ENCODE results near the gene UBE2E2.

UBE2E2 gene

DNA sequence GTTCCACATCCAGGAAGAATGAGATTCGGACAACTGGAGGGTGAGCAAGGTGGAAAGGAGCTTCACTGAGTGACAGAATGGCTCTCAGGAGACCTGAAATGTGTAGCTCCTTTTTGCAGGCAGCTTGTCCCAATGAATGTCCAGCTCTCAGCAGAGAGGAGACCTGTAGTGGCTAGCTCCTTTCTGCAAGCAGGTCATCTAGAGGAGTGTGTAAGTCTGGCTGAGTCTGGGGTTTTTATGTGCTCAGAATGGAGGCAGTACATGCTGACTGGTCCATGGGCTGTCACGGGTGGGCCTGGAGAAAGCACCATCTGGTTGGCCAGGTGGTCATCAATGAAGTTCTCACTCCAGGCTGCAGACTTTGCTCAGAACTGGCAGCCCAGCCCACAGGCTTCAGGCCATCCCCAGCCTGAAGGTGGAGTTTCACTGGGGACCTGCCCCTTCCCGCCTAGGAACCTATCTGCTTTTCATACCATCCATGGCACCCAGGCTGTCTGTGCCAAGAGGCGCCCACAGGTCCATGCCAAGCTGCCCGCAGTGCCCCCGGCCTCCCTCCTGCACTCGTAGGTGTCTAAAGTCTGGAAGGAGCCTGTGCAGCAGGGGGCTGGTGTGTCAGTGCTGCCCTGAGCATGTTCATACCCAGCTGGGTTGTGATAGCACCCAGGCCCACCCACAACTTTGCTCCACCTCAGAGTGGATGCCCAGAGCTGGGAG lies 276.6 kb downstream of the UBE2E2 start:
- TF ChIP-seq, protein P1, sequence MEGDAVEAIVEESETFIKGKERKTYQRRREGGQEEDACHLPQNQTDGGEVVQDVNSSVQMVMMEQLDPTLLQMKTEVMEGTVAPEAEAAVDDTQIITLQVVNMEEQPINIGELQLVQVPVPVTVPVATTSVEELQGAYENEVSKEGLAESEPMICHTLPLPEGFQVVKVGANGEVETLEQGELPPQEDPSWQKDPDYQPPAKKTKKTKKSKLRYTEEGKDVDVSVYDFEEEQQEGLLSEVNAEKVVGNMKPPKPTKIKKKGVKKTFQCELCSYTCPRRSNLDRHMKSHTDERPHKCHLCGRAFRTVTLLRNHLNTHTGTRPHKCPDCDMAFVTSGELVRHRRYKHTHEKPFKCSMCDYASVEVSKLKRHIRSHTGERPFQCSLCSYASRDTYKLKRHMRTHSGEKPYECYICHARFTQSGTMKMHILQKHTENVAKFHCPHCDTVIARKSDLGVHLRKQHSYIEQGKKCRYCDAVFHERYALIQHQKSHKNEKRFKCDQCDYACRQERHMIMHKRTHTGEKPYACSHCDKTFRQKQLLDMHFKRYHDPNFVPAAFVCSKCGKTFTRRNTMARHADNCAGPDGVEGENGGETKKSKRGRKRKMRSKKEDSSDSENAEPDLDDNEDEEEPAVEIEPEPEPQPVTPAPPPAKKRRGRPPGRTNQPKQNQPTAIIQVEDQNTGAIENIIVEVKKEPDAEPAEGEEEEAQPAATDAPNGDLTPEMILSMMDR (IDR thresholded peaks at IDR 0.05; ENCODE audit: borderline replicate concordance, insufficient read depth, low read depth, low read length), result no peak
- no peak overlapping the region for H3K4me3 ChIP-seq (ENCODE audit: low read depth, low read length)

DNA sequence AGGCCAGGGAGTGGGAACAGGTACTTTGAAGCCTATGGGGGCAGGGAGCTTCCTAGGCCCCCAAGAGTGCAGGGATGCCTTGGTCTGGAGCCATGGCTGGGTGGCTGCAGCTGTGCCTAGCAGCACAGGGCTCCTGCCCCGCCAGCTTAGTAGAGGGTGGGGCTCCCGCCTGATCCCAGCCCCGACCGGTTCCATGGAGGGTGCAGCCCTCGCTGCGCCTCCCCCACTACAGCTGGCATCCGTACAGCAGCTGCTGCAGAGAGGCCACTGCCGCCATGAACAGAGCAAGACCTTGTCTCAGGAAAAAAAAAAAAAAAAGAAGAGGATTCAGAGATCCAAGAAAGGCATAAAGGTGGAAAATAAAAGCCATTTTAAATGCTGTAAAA lies 277.2 kb downstream of the UBE2E2 start:
- TF ChIP-seq, protein P1 (IDR thresholded peaks at IDR 0.05; ENCODE audit: borderline replicate concordance, insufficient read depth, low read depth, low read length), result no peak
- H3K4me3 ChIP-seq (ENCODE audit: low read depth, low read length), result no peak overlapping the region

DNA sequence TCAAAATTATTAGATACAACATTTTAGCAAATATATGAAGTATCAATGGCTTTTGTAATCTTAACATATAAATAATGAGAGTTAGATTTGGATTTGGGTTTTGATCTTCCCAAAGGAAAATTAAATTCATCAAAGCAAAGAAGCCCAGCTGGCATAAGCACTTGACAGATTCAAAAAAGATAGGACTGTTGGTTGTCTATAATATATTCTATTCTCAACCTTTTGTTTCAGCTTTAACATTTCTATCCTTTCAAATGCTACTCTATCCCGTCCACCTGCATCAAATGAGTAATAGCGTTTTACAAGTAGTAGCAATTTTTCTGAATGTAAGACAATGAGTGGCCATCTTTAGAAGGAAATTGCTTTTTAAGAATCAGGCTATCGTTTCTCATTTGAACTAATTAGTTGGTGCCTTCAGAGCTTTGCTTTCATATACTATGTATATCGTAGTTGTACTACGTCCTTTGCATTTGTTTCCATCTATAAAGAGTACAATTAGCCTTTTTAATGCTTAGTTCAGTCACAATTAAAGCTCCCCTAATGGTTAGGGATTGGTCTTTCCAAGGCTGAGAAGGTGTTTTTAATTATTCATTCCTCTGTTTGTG lies 278.0 kb downstream of the UBE2E2 start:
- H3K4me3 ChIP-seq (ENCODE audit: low read depth, low read length), result no peak overlapping the region
- TF ChIP-seq, protein P1 (IDR thresholded peaks at IDR 0.05; ENCODE audit: borderline replicate concordance, insufficient read depth, low read depth, low read length), result no peak

DNA sequence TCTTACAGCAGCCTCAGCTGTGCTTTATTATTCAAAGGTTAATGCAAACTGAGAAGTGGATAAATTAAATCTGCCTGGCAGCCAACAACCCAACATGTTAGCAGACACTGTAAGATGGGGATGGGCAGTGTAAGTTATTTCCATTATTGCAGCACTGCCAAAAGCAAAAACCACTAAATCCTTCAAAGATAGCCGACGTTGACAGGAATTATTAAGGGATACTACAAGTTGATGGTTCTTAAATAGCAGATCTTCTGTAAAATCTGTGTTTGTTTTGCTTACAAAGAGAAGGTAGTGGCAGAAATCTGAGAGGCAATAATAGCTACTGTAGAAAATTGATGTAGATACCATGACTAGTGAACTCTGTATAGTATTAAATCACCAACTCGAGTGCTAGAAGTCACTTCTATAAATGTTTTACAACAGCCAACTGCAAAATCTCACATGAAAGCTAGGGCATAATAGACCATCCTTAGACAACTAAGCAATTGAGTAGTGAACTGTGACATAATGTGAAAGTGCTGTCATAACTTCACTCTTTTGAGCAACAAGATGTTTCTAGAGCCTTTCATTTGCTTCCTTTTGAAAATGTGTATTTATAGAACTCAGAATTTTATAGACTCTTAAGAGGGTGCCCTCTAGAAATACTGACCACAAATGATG lies 278.6 kb downstream of the UBE2E2 start:
- TF ChIP-seq, protein P1 (IDR thresholded peaks at IDR 0.05; ENCODE audit: borderline replicate concordance, insufficient read depth, low read depth, low read length), result no peak
- no peak overlapping the region for H3K4me3 ChIP-seq (ENCODE audit: low read depth, low read length)

DNA sequence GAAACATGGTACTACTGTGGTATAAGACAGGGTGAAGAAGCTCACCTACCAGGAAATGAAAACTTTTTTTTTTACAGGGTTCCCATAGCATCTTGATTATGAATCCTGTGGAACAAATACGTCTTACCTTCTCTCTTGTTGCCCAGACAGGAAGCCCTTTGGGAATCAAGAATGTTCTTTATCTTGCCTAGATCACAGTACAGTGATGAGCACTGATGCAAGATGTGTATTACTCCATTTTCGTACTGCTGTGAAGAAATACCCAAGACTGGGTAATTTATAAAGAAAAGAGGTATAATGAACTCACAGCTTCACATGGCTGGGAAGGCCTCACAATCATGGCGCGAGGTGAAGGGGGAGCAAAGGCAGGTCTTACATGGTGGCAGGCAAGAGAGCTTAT lies 281.3 kb downstream of the UBE2E2 start:
- no peak overlapping the region for H3K4me3 ChIP-seq (ENCODE audit: low read depth, low read length)
- TF ChIP-seq, protein P1 (IDR thresholded peaks at IDR 0.05; ENCODE audit: borderline replicate concordance, insufficient read depth, low read depth, low read length), result no peak

DNA sequence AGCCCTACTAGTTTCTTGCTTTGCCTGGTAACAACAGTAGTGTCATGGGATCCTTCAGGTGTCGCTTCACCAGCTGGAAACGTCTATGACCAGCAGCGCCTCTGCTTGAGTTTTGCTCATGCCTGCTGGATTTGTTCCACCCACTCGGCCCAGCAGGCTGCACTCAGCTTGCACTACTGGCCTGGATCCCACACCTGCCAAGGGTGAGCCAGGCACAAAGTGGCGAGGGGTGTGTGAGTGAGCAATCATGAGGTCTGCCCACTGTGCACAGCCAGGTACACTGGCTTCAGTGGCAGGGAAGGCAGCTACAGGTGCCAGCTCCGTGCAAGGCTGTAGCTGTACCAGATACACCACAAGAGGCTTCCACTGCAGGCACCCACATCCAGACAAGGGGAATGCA lies 282.8 kb downstream of the UBE2E2 start:
- TF ChIP-seq, protein P1 (IDR thresholded peaks at IDR 0.05; ENCODE audit: borderline replicate concordance, insufficient read depth, low read depth, low read length), result no peak
- no peak overlapping the region for H3K4me3 ChIP-seq (ENCODE audit: low read depth, low read length)
